Ovary (tissue), 3 donors: ENCODE results near the gene COMMD8.
"Not testable (repeated sequence)": the region's sequence is repeated elsewhere in the genome, so short reads cannot be mapped to it uniquely, and the experiment has no call there.

Experiments used
- CTCF ChIP-seq, 3 donors: fragments of 450-650 bp in 2 of 3; fragments of 200-600 bp in 1 of 3; IDR thresholded peaks; one replicate each; pipeline versions ENCODE4 v1.5.1 to v1.8.0; 2016 to 2022; ENCODE audit warnings: antibody characterized with exemption in 3 of 3, mild to moderate bottlenecking in 1 of 3
- POLR2A ChIP-seq: fragments of 450-650 bp; IDR thresholded peaks from one replicate; pipeline ENCODE4 v1.6.1; 2017; ENCODE audit warnings: antibody characterized with exemption, mild to moderate bottlenecking, moderate library complexity
- donor health status: DM: no; HTN: no; CAD: no.

DNA sequence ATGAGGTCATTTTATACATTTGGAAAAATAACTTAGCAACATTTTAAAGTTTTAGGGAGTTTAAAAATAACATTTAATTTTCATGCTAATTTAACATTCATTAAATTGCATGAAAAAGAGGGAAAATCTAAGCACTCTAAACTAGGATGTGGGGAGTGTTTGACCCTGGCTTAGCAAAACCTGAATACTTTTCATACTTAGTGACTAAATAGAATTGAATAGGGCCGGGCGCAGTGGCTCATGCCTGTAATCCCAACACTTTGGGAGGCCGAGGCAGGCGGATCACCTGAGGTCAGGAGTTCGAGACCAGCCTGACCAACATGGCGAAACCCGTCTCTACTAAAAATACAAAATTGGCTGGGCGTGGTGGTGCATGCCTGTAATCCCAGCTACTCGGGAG lies 23.2 kb upstream of the COMMD8 start:
- TF ChIP-seq CTCF (IDR thresholded peaks at IDR 0.05); POLR2A: not testable (repeated sequence)
